Measurements from ENCODE around the gene GNG8. TPM values are rescaled to one million over a fixed set of nuclear protein-coding genes. Genes with fewer than 3 reads are reported as not detected.
A peak's percentile ranks its signal among the peaks of the same experiment; 100 is the strongest.

GNG8 gene
- total RNA-seq, result not detected
- long read RNA-seq, result 0 reads

DNA sequence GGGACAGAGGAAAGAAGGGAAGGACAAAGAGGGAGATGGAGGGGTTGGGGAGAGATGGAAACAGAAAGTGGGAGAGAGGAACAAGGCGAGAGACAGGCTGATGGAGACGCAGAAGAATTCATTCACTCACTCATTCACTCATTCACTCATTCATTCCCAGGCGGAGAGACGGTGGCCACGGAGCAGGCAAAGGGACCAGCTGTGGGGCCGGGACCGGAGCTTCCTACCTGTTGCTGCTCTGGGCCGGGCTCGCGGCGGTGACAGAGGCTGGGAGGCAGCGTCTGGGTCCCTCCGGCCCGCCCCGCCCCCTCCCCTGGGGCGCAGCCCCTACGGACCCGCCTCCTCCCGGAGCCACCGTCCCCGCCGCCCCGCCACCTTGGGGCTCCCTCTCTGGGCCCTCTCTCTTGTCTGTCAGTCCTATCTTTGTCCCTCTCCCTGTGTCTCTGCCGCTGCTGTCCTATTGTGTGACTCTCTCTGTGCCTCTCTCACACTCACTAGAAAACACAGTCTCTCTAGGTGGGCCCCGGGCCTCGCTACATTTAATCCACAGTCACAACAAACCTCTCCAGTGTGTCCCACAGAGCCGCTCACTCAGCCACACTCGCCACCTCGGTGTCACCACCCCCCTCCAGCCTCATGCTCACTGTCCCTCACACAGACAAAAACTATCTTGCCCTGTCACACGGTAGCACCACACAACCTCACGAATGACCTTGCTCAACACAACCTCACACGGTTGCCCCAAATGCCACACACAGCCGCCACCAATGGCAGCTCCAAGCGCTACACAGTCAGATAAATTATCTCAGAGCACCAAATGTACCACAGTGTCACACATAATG lies at the start of gene GNG8:
Gene GNG8, minus strand, starts transcription at position 283 of the 842 bp plus-strand sequence. CDS start 1,520 bp downstream, outside the sequence.
- intact Hi-C loops (cut with micrococcal nuclease), result no loop called here
- DNase-seq (no peak), ATAC-seq (no peak)

GRCh38 chr19:46685189-46685588 lies 49.2 kb upstream of the GNG8 start:
- DNase-seq (no peak), ATAC-seq (no peak)
- intact Hi-C loops (cut with micrococcal nuclease), result no loop called here

GRCh38 chr19:46678110-46678732 lies 42.2 kb upstream of the GNG8 start:
- peak; percentile 40 for ATAC-seq
- no peak for DNase-seq
- intact Hi-C loops (cut with micrococcal nuclease), result no loop called here

DNA sequence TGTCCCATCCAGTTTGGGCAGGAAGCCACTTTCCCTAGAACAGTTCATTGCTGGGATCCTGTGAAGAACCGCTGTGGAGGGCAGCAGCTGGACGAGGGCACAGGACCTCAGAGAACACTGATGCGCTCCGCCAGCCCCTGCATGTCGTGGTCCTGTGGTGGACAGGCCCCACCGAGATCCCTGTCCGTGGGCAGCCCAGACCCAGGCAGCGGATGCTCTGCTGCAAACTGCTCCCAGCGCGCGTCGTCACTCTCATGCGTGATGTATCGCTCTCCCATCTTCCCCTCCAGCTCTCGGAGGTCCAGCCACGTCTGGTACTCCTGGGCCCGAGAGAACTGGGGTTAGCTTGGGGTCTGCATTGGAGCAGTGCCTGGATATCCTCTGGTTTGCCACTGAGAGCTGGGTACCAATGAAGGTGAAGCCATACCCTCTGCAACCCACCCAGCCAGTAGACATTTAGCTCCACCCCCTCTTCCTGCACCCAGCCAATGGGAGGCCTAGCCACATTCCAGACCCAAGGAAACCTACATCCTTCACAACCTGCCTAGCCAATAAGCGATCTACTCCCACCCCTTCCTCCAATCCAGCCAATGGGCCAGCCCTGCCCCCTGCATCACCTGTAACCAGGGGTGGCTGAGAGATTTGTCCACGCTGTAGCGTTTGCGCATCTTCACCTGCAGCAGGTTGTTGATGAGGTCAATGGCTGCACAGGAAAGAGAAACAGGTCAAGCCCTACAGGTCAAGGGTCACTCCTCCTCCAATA lies 38.6 kb upstream of the GNG8 start:
- ATAC-seq (peak; percentile 32), DNase-seq (no peak)
- intact Hi-C loops (cut with micrococcal nuclease), result no loop called here

DNA sequence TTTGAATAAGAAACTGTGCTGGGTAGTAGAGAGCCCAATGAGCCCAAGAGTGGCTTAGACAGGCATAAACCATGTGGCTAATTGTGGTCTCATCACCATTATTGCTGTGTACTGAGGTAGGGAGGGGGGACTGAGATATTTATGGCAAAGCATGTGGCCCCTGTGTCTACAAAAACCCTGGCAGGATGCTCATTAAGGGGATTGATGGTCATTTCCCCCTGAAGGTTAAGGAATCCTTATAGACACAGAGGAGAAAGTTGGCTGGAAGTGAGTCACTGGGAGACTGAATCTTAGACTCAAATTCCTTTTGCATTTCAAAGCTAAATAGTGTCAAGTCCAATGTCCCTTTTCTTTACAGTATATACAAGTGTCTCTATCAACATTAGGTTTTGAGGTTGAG lies 34.8 kb upstream of the GNG8 start:
- intact Hi-C loops (cut with micrococcal nuclease), result no loop called here
- no peak for DNase-seq
- ATAC-seq, result no peak

DNA sequence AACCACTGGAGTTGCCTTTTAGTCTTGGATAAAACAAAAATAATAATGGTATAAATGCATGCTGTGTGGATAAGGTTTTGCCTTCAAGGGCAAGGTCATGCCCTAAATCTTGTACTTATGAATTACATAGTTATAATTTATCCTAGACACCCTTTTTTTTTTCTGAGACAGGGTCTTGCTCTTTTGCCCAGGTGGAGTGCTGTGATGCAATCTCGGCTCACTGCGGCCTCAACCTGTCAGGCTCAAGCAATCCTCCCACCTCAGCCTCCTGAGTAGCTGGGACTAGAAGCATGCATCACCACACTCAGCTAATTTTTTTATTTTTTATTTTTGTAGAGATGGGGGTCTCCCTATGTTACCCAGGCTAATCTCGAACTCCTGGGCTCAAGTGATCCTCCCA lies 32.7 kb upstream of the GNG8 start:
- intact Hi-C loops (cut with micrococcal nuclease), result no loop called here
- no peak for DNase-seq
- no peak for ATAC-seq

GRCh38 chr19:46665072-46665471 lies 29.1 kb upstream of the GNG8 start:
- ATAC-seq (no peak), DNase-seq (no peak)
- intact Hi-C loops (cut with micrococcal nuclease), result no loop called here

- intact Hi-C loops (cut with micrococcal nuclease), result loop anchor here (2.0 kb wide), 1 partner anchor 45 kb away; no protein-coding TSS in a partner anchor
- DNase-seq, result peak; percentile 86
- peak; percentile 79 for ATAC-seq
These were observed 26.0 kb upstream of the GNG8 start for GRCh38 chr19:46661735-46662592.

- DNase-seq, result peak; percentile 100
- intact Hi-C loops (cut with micrococcal nuclease), result no loop called here
- ATAC-seq, result peak; percentile 95
These were observed 25.2 kb upstream of the GNG8 start, which contains the start of gene DACT3 for GRCh38 chr19:46661020-46661731. Gene DACT3 (minus strand): TSS chr19:46661182. CDS start chr19:46661064, 118 bp downstream.

DNA sequence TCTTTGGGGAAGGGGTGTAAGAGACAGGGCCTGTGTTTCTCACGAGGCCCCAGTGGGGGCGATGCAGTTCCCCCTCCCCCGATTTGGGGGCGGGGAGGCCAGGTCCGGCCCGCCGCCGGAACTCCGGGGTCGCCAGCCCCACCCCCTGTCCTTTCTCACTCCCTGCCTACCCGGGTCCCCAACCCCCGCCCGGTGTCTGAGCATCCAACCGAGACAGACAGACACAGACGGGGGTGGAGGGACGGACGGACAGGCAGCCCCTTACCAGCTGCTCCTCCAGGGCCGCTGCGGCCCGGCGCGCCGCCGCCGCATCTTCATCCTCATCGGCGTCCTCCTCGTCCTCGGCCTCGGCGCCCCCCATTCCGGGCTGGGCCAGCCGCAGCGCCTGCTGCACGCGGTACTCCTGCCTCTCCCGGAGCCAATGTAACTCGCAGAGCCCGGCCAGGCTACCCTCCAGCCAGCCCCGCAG lies 24.6 kb upstream of the GNG8 start:
- intact Hi-C loops (cut with micrococcal nuclease), result no loop called here
- DNase-seq (no peak), ATAC-seq (peak; percentile 0)

DNA sequence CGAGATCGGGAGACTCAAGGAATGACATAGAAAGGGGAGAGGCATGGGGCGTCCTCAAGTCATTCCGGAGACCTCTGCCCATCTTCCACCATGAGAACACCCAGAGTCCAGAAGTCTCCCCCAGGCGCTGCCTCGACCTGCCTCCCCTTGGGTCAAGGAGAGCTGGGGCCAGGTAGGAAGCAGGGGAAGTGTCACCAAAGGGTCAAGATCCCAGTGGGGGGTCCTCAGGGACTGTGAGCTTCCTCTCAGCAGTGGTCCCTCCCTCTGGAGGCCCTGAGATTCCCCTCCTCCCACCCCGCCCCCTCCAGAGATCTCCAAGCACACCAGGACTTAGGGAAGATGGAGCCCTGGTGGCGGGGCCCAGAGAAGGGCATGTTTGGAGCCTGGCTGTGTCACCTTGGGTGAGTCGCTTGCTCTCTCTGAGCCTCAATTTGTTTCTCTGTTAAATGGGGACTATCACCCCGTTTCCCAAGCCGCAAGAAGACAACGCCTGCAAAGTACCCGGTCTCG lies 24.1 kb upstream of the GNG8 start:
- DNase-seq, result peak; percentile 41
- ATAC-seq, result no peak
- intact Hi-C loops (cut with micrococcal nuclease), result no loop called here

DNA sequence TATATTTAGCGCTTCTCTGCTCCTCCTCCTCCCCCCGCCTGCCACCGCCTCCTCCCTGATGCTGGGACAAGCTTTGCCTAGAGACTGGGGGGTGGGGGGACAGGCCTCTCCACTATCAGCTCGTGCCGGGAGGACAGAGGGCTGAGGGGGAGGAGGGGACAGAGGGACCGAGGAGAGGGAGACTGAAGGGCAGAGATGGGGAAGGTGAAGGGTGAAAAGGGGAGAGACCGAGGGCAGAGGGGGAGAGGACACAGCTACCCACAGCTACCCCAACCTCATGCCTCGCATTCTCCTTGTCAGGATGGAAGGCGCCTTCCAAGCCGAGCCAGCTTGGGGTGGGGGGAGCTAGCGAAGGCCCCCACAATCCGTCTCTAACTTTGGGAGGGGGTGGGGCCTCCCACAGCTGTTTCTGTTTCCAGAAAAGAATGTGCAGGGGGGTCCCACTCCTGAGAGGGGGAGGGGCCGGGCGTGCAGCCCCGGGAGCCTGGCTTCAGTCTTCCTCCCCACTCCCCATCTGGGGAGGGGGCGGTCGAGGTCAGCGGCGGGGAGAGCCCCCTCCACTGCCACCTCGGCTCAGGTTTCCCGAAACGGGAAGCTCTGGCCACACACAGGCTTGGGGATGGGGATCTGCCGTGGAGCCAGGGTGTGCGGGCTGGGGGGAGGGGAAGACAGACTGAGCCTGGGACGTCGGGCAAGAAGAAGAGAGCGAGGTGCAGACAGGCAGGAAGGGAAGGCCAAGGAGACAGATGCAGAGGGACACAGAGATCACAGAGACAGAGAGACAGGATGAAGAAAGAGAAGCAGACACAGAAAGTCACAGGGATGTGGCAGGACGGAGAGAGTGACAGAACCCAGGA lies 23.4 kb upstream of the GNG8 start:
- no peak for ATAC-seq

GRCh38 chr19:46656541-46656940 lies 20.5 kb upstream of the GNG8 start:
- ATAC-seq, result no peak
- no peak for DNase-seq
- intact Hi-C loops (cut with micrococcal nuclease), result no loop called here

More for the DNA sequence above, 23.4 kb upstream of the GNG8 start:
- peak; percentile 43 for DNase-seq
- intact Hi-C loops (cut with micrococcal nuclease), result no loop called here

DNA sequence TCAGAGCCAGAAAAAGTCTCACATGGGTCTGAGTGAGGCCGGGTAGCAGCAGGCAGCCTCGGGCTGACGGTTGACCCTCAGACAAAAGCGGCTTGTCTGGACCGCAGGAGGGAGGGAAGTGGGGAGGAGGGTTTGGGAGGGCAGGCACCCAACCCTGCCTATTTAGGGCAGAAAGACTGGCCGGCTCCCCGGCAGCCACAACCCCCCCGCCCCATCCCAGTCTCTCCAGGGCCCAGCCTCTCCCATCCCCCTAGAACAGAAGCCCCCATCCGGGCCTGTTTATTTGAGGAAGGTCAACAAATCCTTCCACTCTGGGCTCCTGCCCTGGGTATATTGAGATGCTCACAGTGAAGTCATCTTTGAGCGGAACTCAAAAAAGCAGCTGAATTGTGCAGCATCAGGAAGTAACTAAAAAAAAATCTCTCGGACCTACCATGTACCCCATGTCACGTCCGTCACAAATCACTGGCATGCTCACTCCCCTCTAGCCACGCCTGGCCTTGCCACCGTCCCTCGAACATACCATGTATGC lies 18.7 kb upstream of the GNG8 start:
- ATAC-seq (peak; percentile 33), DNase-seq (no peak)
- intact Hi-C loops (cut with micrococcal nuclease), result no loop called here

- intact Hi-C loops (cut with micrococcal nuclease), result no loop called here
- DNase-seq (no peak), ATAC-seq (no peak)
These were observed 14.4 kb upstream of the GNG8 start for GRCh38 chr19:46650445-46650844.

DNA sequence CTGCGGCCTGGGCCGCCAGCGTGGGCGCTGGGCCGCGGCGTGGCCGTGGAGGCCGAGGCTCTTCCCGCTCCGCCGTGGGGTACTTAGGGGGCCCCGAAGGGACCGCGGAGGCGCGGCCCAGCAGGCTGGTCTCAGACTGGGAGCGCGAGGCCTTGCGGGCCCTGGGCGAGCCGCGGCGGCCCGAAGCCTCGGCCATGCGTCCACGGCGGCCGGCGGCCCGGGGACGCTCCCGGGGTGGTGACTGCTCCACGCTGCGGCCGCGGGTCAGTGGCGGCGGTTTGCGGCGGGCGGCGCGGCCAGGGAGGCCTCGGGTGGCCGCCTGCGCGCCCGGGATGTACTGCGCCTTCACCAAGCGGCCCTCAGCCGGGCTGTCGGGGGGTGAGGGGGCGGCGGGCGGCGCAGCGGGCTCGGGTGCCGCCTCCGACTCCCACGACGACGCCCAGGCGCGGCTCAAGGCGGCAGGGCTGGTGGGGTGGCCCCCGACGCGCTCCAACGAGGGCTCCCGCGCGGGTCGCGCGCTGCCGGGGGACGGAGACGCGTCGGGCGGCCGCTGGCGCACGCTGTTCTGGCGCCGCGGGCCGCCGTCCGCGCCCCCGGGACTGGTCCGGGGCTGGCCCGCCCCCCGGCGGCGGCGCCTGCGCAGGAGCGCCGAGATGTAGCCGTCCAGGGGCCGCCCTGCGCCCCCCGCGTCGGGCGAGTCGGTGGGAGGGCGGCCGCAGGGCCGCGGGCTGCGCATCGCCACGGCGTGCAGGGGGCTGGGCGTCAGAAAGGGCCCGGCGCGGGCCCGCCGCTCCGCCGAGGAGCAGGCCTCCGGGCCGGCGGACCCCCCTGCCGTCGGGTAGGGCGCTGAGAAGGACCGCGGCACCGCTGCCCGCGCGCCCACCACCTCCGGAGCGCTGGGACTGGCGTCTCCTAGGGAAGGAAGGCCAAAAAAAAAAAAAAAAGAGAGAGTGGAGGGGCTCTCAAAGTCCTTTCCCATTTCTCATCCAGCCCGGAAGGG lies 13.3 kb upstream of the GNG8 start:
- intact Hi-C loops (cut with micrococcal nuclease), result no loop called here
- DNase-seq, result no peak

More for the DNA sequence above, 13.3 kb upstream of the GNG8 start:
- no peak for ATAC-seq
